PC-9 (cell line): ENCODE results near the gene CCM2. TPM values are rescaled to one million over a fixed set of nuclear protein-coding genes. Genes with fewer than 3 reads are reported as not detected.

Source experiments
- BruUV-seq: library from RNA; stranded (reverse); fragments of 400-500 nt; replicated peaks from 2 replicates; lab custom pipeline; 2021; lab: Mats Ljungman, UMichigan
- CTCF ChIA-PET: fragments of 300-600 bp; sonication (Branson Sonifier 250); formaldehyde crosslinking; loops from one replicate; lab custom pipeline; 2022; ENCODE audit warnings: antibody characterized with exemption; lab: Charles Lee
- POLR2A ChIA-PET: fragments of 300-600 bp; sonication (Branson Sonifier 250); formaldehyde crosslinking; loops from one replicate; lab custom pipeline; 2022; ENCODE audit warnings: antibody characterized with exemption; ENCODE audit not compliant: unreplicated experiment; lab: Charles Lee
- DNase-seq, 2 experiments: peaks; one replicate each; pipeline versions ENCODE4 v3.0.0 to v3.0.0-alpha.2; 2015 to 2022; ENCODE audit warnings: mixed read lengths in 1 of 2
- H2AFZ ChIP-seq: fragments of 200-600 bp; sonication (generic); 2 replicates; pipeline ENCODE4 v1.8.1; 2017; ENCODE audit warnings: antibody characterized with exemption
- H3F3A ChIP-seq: fragments of 200-600 bp; sonication (generic); 2 replicates; pipeline ENCODE4 v1.8.1; 2017; ENCODE audit warnings: antibody characterized with exemption, mild to moderate bottlenecking, low read depth; ENCODE audit not compliant: insufficient read depth
- H3K27ac ChIP-seq: fragments of 200-600 bp; sonication (generic); 2 replicates; pipeline ENCODE4 v1.6.1; 2016; ENCODE audit warnings: mixed run types
- H3K27me3 ChIP-seq: fragments of 200-600 bp; sonication (generic); 2 replicates; pipeline ENCODE4 v1.6.1; 2016; ENCODE audit warnings: low read depth, mixed run types; ENCODE audit not compliant: insufficient read depth
- H3K36me3 ChIP-seq: fragments of 200-600 bp; sonication (generic); 2 replicates; pipeline ENCODE4 v1.6.1; 2016; ENCODE audit warnings: low read depth, mixed run types
- H3K4me1 ChIP-seq: fragments of 200-600 bp; sonication (generic); replicated peaks from 2 replicates; pipeline ENCODE4 v1.6.1; 2016; ENCODE audit warnings: mixed run types; ENCODE audit not compliant: insufficient read depth
- H3K4me2 ChIP-seq: fragments of 200-600 bp; sonication (generic); 2 replicates; pipeline ENCODE4 v1.6.1; 2017; ENCODE audit warnings: mixed run types
- H3K4me3 ChIP-seq: fragments of 200-600 bp; sonication (generic); 2 replicates; pipeline ENCODE4 v1.6.1; 2016; ENCODE audit warnings: mixed run types
- H3K79me2 ChIP-seq: fragments of 200-600 bp; sonication (generic); 2 replicates; pipeline ENCODE4 v1.6.1; 2017; ENCODE audit warnings: low read depth, mixed run types
- H3K9me2 ChIP-seq: fragments of 200-600 bp; sonication (generic); 2 replicates; pipeline ENCODE4 v1.8.1; 2017; ENCODE audit warnings: mild to moderate bottlenecking; ENCODE audit not compliant: insufficient read depth
- H3K9me3 ChIP-seq: fragments of 200-600 bp; sonication (generic); 2 replicates; pipeline ENCODE4 v1.8.1; 2016; ENCODE audit warnings: low read depth; ENCODE audit not compliant: insufficient read depth
- H4K20me1 ChIP-seq: fragments of 200-600 bp; sonication (generic); 2 replicates; pipeline ENCODE4 v1.8.1; 2017; ENCODE audit not compliant: insufficient read depth
- EZH2 ChIP-seq: fragments of 200-600 bp; sonication (generic); IDR thresholded peaks from 2 replicates; pipeline ENCODE4 v1.8.0; 2017; ENCODE audit warnings: antibody characterized with exemption, low read depth
- intact Hi-C: fragments of 100-400 bp; cut with micrococcal nuclease; formaldehyde crosslinking; loops from one replicate; pipeline ENCODE4 v1.10.0; 2022; ENCODE audit not compliant: unreplicated experiment
- total RNA-seq: library from RNA; stranded (reverse); gene quantifications from 2 replicates; pipeline ENCODE4 v1.2.3, GENCODE V29; 2021
- TF ChIP-seq, protein P1 (sequence below): fragments of 200-600 bp; sonication (generic); conservative IDR thresholded peaks from 2 replicates; pipeline ENCODE4 v1.6.1; 2017; ENCODE audit warnings: mixed run types, antibody characterized with exemption, mild to moderate bottlenecking, moderate library complexity

Gene CCM2
- total RNA-seq, 1 experiment from 2014 or later: 54.2 TPM

DNA sequence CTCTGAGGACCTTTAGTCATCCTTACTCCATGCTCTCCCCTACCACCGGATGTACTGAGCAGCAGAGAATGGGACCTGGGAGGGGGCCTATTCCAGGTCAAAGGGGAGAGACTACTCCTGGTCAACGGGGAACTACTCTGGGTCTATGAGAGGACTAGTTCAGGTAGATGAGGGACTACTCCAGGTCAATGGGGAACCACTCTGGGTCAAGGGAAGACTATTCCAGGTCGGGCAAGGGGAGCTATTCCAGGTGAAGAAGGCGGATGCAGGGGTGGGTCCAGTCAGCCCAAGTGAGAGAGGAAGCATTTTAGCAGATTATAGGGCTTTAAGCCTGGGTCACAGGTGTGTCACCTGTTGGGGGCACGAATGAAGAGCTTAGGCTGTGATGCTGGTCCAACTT, 35.4 kb downstream of the CCM2 start:
- no TSS peak for BruUV-seq
- H3K4me3 ChIP-seq: no peak overlapping the region
- H3K27me3 ChIP-seq: no peaks in the 10 kb centered on the region
- no peaks in the 10 kb centered on the region for H3K9me2 ChIP-seq
- ChIA-PET CTCF (no interaction called here), POLR2A (no interaction called here)
- H3K9me3 ChIP-seq: no peaks in the 10 kb centered on the region
- no peak overlapping the region for H3K27ac ChIP-seq
- H3F3A ChIP-seq: no peaks in the 10 kb centered on the region
- no peak for DNase-seq
- no peaks in the 10 kb centered on the region for H3K4me1 ChIP-seq
- no peak overlapping the region for H3K4me2 ChIP-seq
- no peaks in the 10 kb centered on the region for H3K36me3 ChIP-seq
- intact Hi-C loops: no loop called here
- H3K79me2 ChIP-seq: no peaks in the 10 kb centered on the region; the same call in 1 of the 2 replicates
- no peak overlapping the region for H2AFZ ChIP-seq
- no peaks in the 10 kb centered on the region for H4K20me1 ChIP-seq
- TF ChIP-seq, protein P1, sequence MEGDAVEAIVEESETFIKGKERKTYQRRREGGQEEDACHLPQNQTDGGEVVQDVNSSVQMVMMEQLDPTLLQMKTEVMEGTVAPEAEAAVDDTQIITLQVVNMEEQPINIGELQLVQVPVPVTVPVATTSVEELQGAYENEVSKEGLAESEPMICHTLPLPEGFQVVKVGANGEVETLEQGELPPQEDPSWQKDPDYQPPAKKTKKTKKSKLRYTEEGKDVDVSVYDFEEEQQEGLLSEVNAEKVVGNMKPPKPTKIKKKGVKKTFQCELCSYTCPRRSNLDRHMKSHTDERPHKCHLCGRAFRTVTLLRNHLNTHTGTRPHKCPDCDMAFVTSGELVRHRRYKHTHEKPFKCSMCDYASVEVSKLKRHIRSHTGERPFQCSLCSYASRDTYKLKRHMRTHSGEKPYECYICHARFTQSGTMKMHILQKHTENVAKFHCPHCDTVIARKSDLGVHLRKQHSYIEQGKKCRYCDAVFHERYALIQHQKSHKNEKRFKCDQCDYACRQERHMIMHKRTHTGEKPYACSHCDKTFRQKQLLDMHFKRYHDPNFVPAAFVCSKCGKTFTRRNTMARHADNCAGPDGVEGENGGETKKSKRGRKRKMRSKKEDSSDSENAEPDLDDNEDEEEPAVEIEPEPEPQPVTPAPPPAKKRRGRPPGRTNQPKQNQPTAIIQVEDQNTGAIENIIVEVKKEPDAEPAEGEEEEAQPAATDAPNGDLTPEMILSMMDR: no peak
- no peak for TF ChIP-seq EZH2

DNA sequence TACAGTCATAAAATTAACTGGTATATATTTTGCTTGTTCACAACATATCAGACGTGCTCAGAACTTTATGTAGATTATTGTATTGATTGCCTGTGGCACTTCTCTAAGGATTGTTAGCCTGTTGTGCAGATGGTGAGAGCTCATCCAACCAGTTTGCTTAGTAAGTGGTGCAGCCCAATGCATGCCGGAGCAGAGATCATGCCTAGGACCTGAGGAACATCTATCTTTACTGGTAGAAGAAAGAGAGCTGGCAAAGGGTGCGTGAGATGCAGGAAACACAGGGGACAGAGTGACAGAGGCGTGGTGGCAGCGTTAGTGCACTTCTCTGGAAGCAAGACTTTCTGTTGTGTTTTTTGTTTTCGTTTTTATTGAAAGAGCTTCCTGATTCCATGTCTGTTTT, 35.9 kb downstream of the CCM2 start:
- H3K79me2 ChIP-seq: no peaks in the 10 kb centered on the region; the same call in 1 of the 2 replicates
- no peaks in the 10 kb centered on the region for H3K4me1 ChIP-seq

DNA sequence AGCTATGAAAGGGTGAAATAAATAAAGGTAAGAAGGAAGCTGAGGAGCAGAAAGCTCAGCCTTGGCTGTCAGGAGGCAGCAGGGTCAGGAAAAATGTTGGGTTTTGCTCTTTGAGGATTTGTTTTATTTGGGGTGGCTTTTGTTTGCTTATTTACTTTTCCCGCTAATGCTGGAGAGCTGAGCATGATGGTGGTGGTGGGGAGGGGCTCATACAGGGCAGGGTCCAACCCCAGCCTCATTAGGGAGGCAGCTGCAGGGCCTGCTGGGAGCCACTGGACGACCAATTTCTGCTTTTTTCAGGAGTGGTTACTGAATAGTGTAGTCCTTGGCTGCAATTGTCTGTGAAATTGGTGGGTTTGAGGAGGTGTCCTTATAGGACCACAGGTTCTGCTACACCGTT, 36.3 kb downstream of the CCM2 start:
- no peak for DNase-seq
- no peaks in the 10 kb centered on the region; the same call in 1 of the 2 replicates for H3K79me2 ChIP-seq
- H3K27me3 ChIP-seq: no peaks in the 10 kb centered on the region
- no TSS peak for BruUV-seq
- H3K4me1 ChIP-seq: no peaks in the 10 kb centered on the region
- no peaks in the 10 kb centered on the region for H3K9me2 ChIP-seq
- H3K9me3 ChIP-seq: no peaks in the 10 kb centered on the region
- no peak for TF ChIP-seq EZH2
- TF ChIP-seq, protein P1: no peak
- H3K4me2 ChIP-seq: no peak overlapping the region
- ChIA-PET POLR2A (no interaction called here), CTCF (no interaction called here)
- H3K27ac ChIP-seq: no peak overlapping the region
- no peak overlapping the region for H3K4me3 ChIP-seq
- no peaks in the 10 kb centered on the region for H4K20me1 ChIP-seq
- H2AFZ ChIP-seq: no peak overlapping the region
- H3K36me3 ChIP-seq: no peaks in the 10 kb centered on the region
- no peaks in the 10 kb centered on the region for H3F3A ChIP-seq
- intact Hi-C loops: no loop called here

More for the DNA sequence above, 35.9 kb downstream of the CCM2 start:
- no peaks in the 10 kb centered on the region for H3K9me2 ChIP-seq
- H4K20me1 ChIP-seq: no peaks in the 10 kb centered on the region
- no peak for DNase-seq
- POLR2A ChIA-PET: no interaction called here
- CTCF ChIA-PET: no interaction called here
- H3K27ac ChIP-seq: no peak overlapping the region
- no peaks in the 10 kb centered on the region for H3K36me3 ChIP-seq
- H2AFZ ChIP-seq: no peak overlapping the region
- TF ChIP-seq EZH2: no peak
- TF ChIP-seq, protein P1: no peak
- H3K9me3 ChIP-seq: no peaks in the 10 kb centered on the region
- H3K4me3 ChIP-seq: no peak overlapping the region
- H3K4me2 ChIP-seq: no peak overlapping the region
- intact Hi-C loops: no loop called here
- no peaks in the 10 kb centered on the region for H3F3A ChIP-seq
- no TSS peak for BruUV-seq
- no peaks in the 10 kb centered on the region for H3K27me3 ChIP-seq
